GM23338 (cell line): Measurements from ENCODE around the gene APOL4. TPM values are rescaled to one million over a fixed set of nuclear protein-coding genes. Genes with fewer than 3 reads are reported as not detected.
"Not testable (repeated sequence)": the region's sequence is repeated elsewhere in the genome, so short reads cannot be mapped to it uniquely, and the experiment has no call there.

ENCODE experiments used
- ATAC-seq: fragments of 200-7000 bp; cut with Tn5 transposase; 3 replicates; pipeline ENCODE4 v1.9.1; 2020
- DNase-seq: peaks from one replicate; pipeline ENCODE4 v3.0.0-alpha.2; 2015; ENCODE audit warnings: low spot score
- H2AFZ ChIP-seq: fragments of 200-600 bp; sonication (generic); 2 replicates; pipeline ENCODE4 v1.8.0; 2016; ENCODE audit warnings: antibody characterized with exemption, mild to moderate bottlenecking, moderate library complexity
- H3F3A ChIP-seq: fragments of 200-600 bp; sonication (generic); replicated peaks from 2 replicates; pipeline ENCODE4 v1.8.0; 2017; ENCODE audit warnings: antibody characterized with exemption, mixed run types, low read depth
- H3K27ac ChIP-seq: fragments of 200-600 bp; sonication (generic); 2 replicates; pipeline ENCODE4 v1.6.1; 2016; ENCODE audit warnings: low read depth
- H3K27me3 ChIP-seq: fragments of 200-600 bp; sonication (generic); 2 replicates; pipeline ENCODE4 v1.8.0; 2016; ENCODE audit warnings: mild to moderate bottlenecking, mixed run types, moderate library complexity; ENCODE audit not compliant: insufficient read depth
- H3K36me3 ChIP-seq: fragments of 200-600 bp; sonication (generic); 2 replicates; pipeline ENCODE4 v1.8.0; 2016; ENCODE audit warnings: mild to moderate bottlenecking; ENCODE audit not compliant: insufficient read depth
- H3K4me1 ChIP-seq: fragments of 200-600 bp; sonication (generic); 2 replicates; pipeline ENCODE4 v1.8.0; 2016; ENCODE audit warnings: mild to moderate bottlenecking, moderate library complexity; ENCODE audit not compliant: insufficient read depth
- H3K4me2 ChIP-seq: fragments of 200-600 bp; sonication (generic); 2 replicates; pipeline ENCODE4 v1.7.1; 2017; ENCODE audit warnings: mixed run types
- H3K4me3 ChIP-seq: fragments of 200-600 bp; sonication (generic); 2 replicates; pipeline ENCODE4 v1.6.1; 2016; ENCODE audit warnings: mixed run types
- H3K79me2 ChIP-seq: fragments of 200-600 bp; sonication (generic); replicated peaks from 2 replicates; pipeline ENCODE4 v1.8.0; 2017; ENCODE audit warnings: mild to moderate bottlenecking; ENCODE audit not compliant: insufficient read depth
- H3K9me2 ChIP-seq: fragments of 200-600 bp; sonication (generic); 2 replicates; pipeline ENCODE4 v1.8.0; 2017; ENCODE audit not compliant: insufficient read depth
- H4K20me1 ChIP-seq: fragments of 200-600 bp; sonication (generic); replicated peaks from 2 replicates; pipeline ENCODE4 v1.8.0; 2017; ENCODE audit warnings: mild to moderate bottlenecking; ENCODE audit not compliant: insufficient read depth
- H3K27ac Mint-ChIP-seq: 2 replicates; pipeline ENCODE4 v1.8.0; 2020; ENCODE audit warnings: inconsistent platforms, mild to moderate bottlenecking, moderate library complexity, mixed read lengths
- H3K27me3 Mint-ChIP-seq: 3 replicates; pipeline ENCODE4 v1.8.0; 2022; ENCODE audit warnings: low read depth, mild to moderate bottlenecking, moderate library complexity, mixed read lengths, inconsistent platforms; ENCODE audit not compliant: insufficient read depth, poor library complexity
- H3K36me3 Mint-ChIP-seq: 3 replicates; pipeline ENCODE4 v1.8.0; 2021; ENCODE audit warnings: low read depth, mild to moderate bottlenecking, inconsistent platforms, moderate library complexity, mixed read lengths
- H3K4me1 Mint-ChIP-seq: 3 replicates; pipeline ENCODE4 v1.8.0; 2020; ENCODE audit warnings: mild to moderate bottlenecking, inconsistent platforms, mixed read lengths
- H3K4me3 Mint-ChIP-seq: 3 replicates; pipeline ENCODE4 v1.8.0; 2021; ENCODE audit warnings: moderate library complexity, mild to moderate bottlenecking, inconsistent platforms, mixed read lengths
- H3K9me3 Mint-ChIP-seq: 3 replicates; pipeline ENCODE4 v1.8.0; 2020; ENCODE audit warnings: moderate library complexity, mild to moderate bottlenecking, inconsistent platforms, mixed read lengths
- CREB1 ChIP-seq: fragments of 250-450 bp; sonication (Bioruptor Pico); IDR thresholded peaks from 2 replicates; pipeline ENCODE4 v1.5.0; 2020; ENCODE audit warnings: low read depth, mild to moderate bottlenecking, moderate library complexity
- CTCF ChIP-seq, 2 experiments: fragments of 200-600 bp in 1 of 2; sonication (generic) in 1 of 2; conservative IDR thresholded peaks; 2 replicates each; pipeline versions ENCODE4 v1.5.1 to v1.6.1; 2016 to 2017; ENCODE audit warnings: antibody characterized with exemption in 2 of 2, low read depth in 2 of 2, mild to moderate bottlenecking in 2 of 2, moderate library complexity in 1 of 2
- ETS1 ChIP-seq: IDR thresholded peaks from 2 replicates; pipeline ENCODE4 v1.6.1; 2016; ENCODE audit warnings: antibody characterized with exemption
- JUNB ChIP-seq: IDR thresholded peaks from one replicate; pipeline ENCODE4 v1.6.1; 2016; ENCODE audit warnings: antibody characterized with exemption; ENCODE audit not compliant: unreplicated experiment
- POLR2AphosphoS5 ChIP-seq: IDR thresholded peaks from 2 replicates; pipeline ENCODE4 v1.6.1; 2016; ENCODE audit warnings: antibody characterized with exemption, low read depth
- REST ChIP-seq: IDR thresholded peaks from one replicate; pipeline ENCODE4 v1.6.1; 2018; ENCODE audit warnings: antibody characterized with exemption; ENCODE audit not compliant: unreplicated experiment
- STAT1 ChIP-seq: IDR thresholded peaks from one replicate; pipeline ENCODE4 v1.6.1; 2016; ENCODE audit warnings: antibody characterized with exemption; ENCODE audit not compliant: unreplicated experiment
- ZNF114 ChIP-seq: fragments of 250-450 bp; sonication (Bioruptor Pico); IDR thresholded peaks from 2 replicates; pipeline ENCODE4 v1.5.0; 2020; ENCODE audit warnings: mild to moderate bottlenecking, moderate library complexity
- polyA plus RNA-seq: library from polyadenylated mRNA; unstranded; fragments of >200 nt; fragmentation: Nextera tagmentation; extraction: Ambion mirVana; gene quantifications from 2 replicates; pipeline ENCODE4 v1.2.1, GENCODE V29; 2016
- total RNA-seq: library from RNA; depleted of rRNA; stranded (reverse); fragments of >200 nt; shearing (Covaris generic); gene quantifications from 2 replicates; pipeline ENCODE4 v1.2.3, GENCODE V29; 2014

The APOL4 gene
- total and polyA plus RNA-seq, 2 experiments from 2014 or later: not detected

GRCh38 chr22:36162127-36163034, 39.2 kb downstream of the APOL4 start:
- Histone ChIP-seq H3F3A (no peaks in the 10 kb centered on the region), H3K9me2 (no peaks in the 10 kb centered on the region), H3K27ac (no peak overlapping the region), H3K79me2 (no peaks in the 10 kb centered on the region), H3K27me3 (no peaks in the 10 kb centered on the region), H3K4me3 (no peak overlapping the region), H4K20me1 (no peaks in the 10 kb centered on the region), H3K36me3 (no peaks in the 10 kb centered on the region), H3K4me1 (peaks cover 2% of the 10 kb centered on the region; the same call in 1 of the 2 replicates), H3K4me2 (no peak overlapping the region), H2AFZ (no peak overlapping the region)
- no peak overlapping the region for H3K27ac Mint-ChIP-seq
- ATAC-seq (no peak), DNase-seq (no peak)
- peaks cover 6% of the 10 kb centered on the region for H3K27me3 Mint-ChIP-seq
- peaks cover 24% of the 10 kb centered on the region for H3K4me1 Mint-ChIP-seq
- H3K4me3 Mint-ChIP-seq: no peak overlapping the region
- no peak for TF ChIP-seq STAT1
- TF ChIP-seq REST: no peak
- H3K9me3 Mint-ChIP-seq: no peaks in the 10 kb centered on the region
- no peaks in the 10 kb centered on the region for H3K36me3 Mint-ChIP-seq

GRCh38 chr22:36161793-36162126, 39.8 kb downstream of the APOL4 start:
- ATAC-seq, DNase-seq, H3F3A ChIP-seq, H3K36me3 ChIP-seq, H3K9me3 Mint-ChIP-seq, H3K27ac Mint-ChIP-seq, H4K20me1 ChIP-seq, H3K27ac ChIP-seq, H2AFZ ChIP-seq, H3K4me3 ChIP-seq, H3K79me2 ChIP-seq, H3K4me2 ChIP-seq, H3K36me3 Mint-ChIP-seq, H3K4me1 ChIP-seq, H3K9me2 ChIP-seq, H3K27me3 ChIP-seq, H3K4me3 Mint-ChIP-seq, H3K27me3 Mint-ChIP-seq: not testable (repeated sequence)
- H3K4me1 Mint-ChIP-seq: peaks cover 25% of the 10 kb centered on the region

GRCh38 chr22:36160499-36160942, 41.1 kb downstream of the APOL4 start, which contains the start of gene APOL3:
Gene APOL3, minus strand, starts transcription at chr22:36160755. Its CDS starts 11,700 bp downstream, at chr22:36149055.
- no peak within 1 kb of the TSS; the same call in 1 of the 2 replicates for H2AFZ ChIP-seq
- no peak within 1 kb of the TSS for H3K27ac Mint-ChIP-seq
- H3K9me3 Mint-ChIP-seq: no peaks in the 10 kb centered on the region
- no peak for TF ChIP-seq CTCF (conservative IDR thresholded peaks at IDR 0.05; ENCODE audit: low read depth in 2 of 2)
- no peak for TF ChIP-seq ETS1
- TF ChIP-seq JUNB: no peak
- no peak for TF ChIP-seq REST
- TF ChIP-seq CREB1 (CRISPR knock-in tag): no peak
- TF ChIP-seq ZNF114: no peak
- no peak for TF ChIP-seq POLR2AphosphoS5

More at GRCh38 chr22:36160499-36160942, 41.1 kb downstream of the APOL4 start, which contains the start of gene APOL3:
- Histone ChIP-seq H3K27ac (no peak within 1 kb of the TSS), H3K4me1 (peaks cover 17% of the 10 kb centered on the region; the same call in 1 of the 2 replicates), H3K27me3 (no peaks in the 10 kb centered on the region), H3F3A (no peaks in the 10 kb centered on the region), H3K9me2 (no peaks in the 10 kb centered on the region), H3K79me2 (no peaks in the 10 kb centered on the region), H4K20me1 (no peaks in the 10 kb centered on the region), H3K36me3 (no peaks in the 10 kb centered on the region), H3K4me3 (no peak within 1 kb of the TSS), H3K4me2 (no peak within 1 kb of the TSS)
- Mint-ChIP-seq H3K4me3 (no peak within 1 kb of the TSS), H3K4me1 (peaks cover 28% of the 10 kb centered on the region), H3K27me3 (peaks cover 6% of the 10 kb centered on the region), H3K36me3 (no peaks in the 10 kb centered on the region)
- no peak for ATAC-seq
- DNase-seq: no peak
